ENCODE data around the gene PPP2R1A.

GRCh38 chr19:52237197-52237596 is 47.3 kb downstream of the PPP2R1A start:
- TF ChIP-seq POLR2A (IDR thresholded peaks at IDR 0.05; ENCODE audit: low read depth, low read length) (no peak), TAF1 (IDR thresholded peaks at IDR 0.05; ENCODE audit: borderline replicate concordance, low read depth, low read length) (no peak), POLR2AphosphoS5 (IDR thresholded peaks at IDR 0.05; ENCODE audit: low read depth, low read length) (no peak)
